Mucosa of descending colon (tissue), 3 donors: ENCODE measurements around the gene RAB3IP. TPM values are rescaled to one million over a fixed set of nuclear protein-coding genes. Genes with fewer than 3 reads are reported as not detected.

Source experiments
- ATAC-seq: fragments of 200-7000 bp; cut with Tn5 transposase; one replicate; pipeline ENCODE4 v1.9.1; 2020; ENCODE audit warnings: mild to moderate bottlenecking, moderate library complexity
- DNase-seq, 3 donors: peaks; one replicate each; pipeline ENCODE4 v3.0.0-alpha.2; 2020
- H3K36me3 ChIP-seq: fragments of 200-600 bp; one replicate; pipeline ENCODE4 v1.8.0; 2021; ENCODE audit warnings: low read depth, mild to moderate bottlenecking
- H3K4me1 ChIP-seq: fragments of 200-600 bp; one replicate; pipeline ENCODE4 v1.8.0; 2021; ENCODE audit warnings: low read depth, mild to moderate bottlenecking
- H3K4me3 ChIP-seq: fragments of 200-600 bp; one replicate; pipeline ENCODE4 v1.8.0; 2021; ENCODE audit warnings: mild to moderate bottlenecking
- H3K9me3 ChIP-seq: fragments of 200-600 bp; one replicate; pipeline ENCODE4 v1.8.0; 2021; ENCODE audit warnings: mild to moderate bottlenecking
- CTCF ChIP-seq: fragments of 200-600 bp; IDR thresholded peaks from one replicate; pipeline ENCODE4 v1.8.0; 2022; ENCODE audit warnings: antibody characterized with exemption, mild to moderate bottlenecking
- intact Hi-C, 2 donors: fragments of 100-400 bp; cut with DNase I in 1 of 2; cut with micrococcal nuclease in 1 of 2; formaldehyde crosslinking; loops; one replicate each; pipeline versions ENCODE4 v1.11.0 to v1.11.1; 2022; cut with DNase I, micrococcal nuclease
- total RNA-seq, 3 donors: library from RNA; stranded (reverse); fragmentation: NEBNext Ultra II Directional in 2 of 3; extraction: Animal tissue kit (Norgen Biotek cat#: 25700) in 2 of 3; gene quantifications; one replicate each; pipeline versions ENCODE4 v1.2.1 to v1.2.4, GENCODE V29; 2021 to 2023
- donor health status: DM: no; HTN: no; CAD: no; lungs with moderate emphysema.
- donor health status: DM: no; HTN: no; CAD: no.
- donor health status: DM: no; HTN: yes; CAD: no.

The RAB3IP gene
- total RNA-seq, 3 donors from 2014 or later: 19.2 to 57.6 (median 37.4) TPM

GRCh38 chr12:69835081-69835480 lies 96.4 kb downstream of the RAB3IP start:
- Histone ChIP-seq H3K4me3 (no peak overlapping the region), H3K9me3 (no peaks in the 10 kb centered on the region), H3K4me1 (peaks cover 4% of the 10 kb centered on the region), H3K36me3 (no peaks in the 10 kb centered on the region)
- TF ChIP-seq CTCF: no peak
- DNase-seq (no peak), ATAC-seq (no peak)
- intact Hi-C loops: no loop called here

- H3K36me3 ChIP-seq: no peaks in the 10 kb centered on the region
- peaks cover 4% of the 10 kb centered on the region for H3K4me1 ChIP-seq
- DNase-seq: no peak
- no peak for ATAC-seq
- intact Hi-C loops: no loop called here
- H3K4me3 ChIP-seq: no peak overlapping the region
- H3K9me3 ChIP-seq: no peaks in the 10 kb centered on the region
- no peak for TF ChIP-seq CTCF
These were observed 97.4 kb downstream of the RAB3IP start for GRCh38 chr12:69836015-69836414.

GRCh38 chr12:69837191-69837590 lies 98.5 kb downstream of the RAB3IP start:
- TF ChIP-seq CTCF: no peak
- Histone ChIP-seq H3K4me3 (no peak overlapping the region), H3K9me3 (no peaks in the 10 kb centered on the region), H3K4me1 (peaks cover 4% of the 10 kb centered on the region), H3K36me3 (no peaks in the 10 kb centered on the region)
- ATAC-seq: no peak
- intact Hi-C loops: no loop called here
- no peak for DNase-seq

- Histone ChIP-seq H3K4me1 (peaks cover 4% of the 10 kb centered on the region), H3K36me3 (no peaks in the 10 kb centered on the region), H3K9me3 (no peaks in the 10 kb centered on the region), H3K4me3 (no peak overlapping the region)
- peak; percentile 92 for ATAC-seq
- intact Hi-C loops: no loop called here
- peak in 2 of 3 donors; percentile 21 to 36 for DNase-seq
- TF ChIP-seq CTCF: no peak
These were observed 99.2 kb downstream of the RAB3IP start for GRCh38 chr12:69837657-69838415.

- H3K9me3 ChIP-seq: no peaks in the 10 kb centered on the region
- H3K4me3 ChIP-seq: no peak overlapping the region
- ATAC-seq: no peak
- TF ChIP-seq CTCF: no peak
- H3K4me1 ChIP-seq: peaks cover 4% of the 10 kb centered on the region
- intact Hi-C loops: no loop called here
- DNase-seq: no peak
- no peaks in the 10 kb centered on the region for H3K36me3 ChIP-seq
These were observed 102.1 kb downstream of the RAB3IP start for GRCh38 chr12:69840727-69841126.
